DND-41 (cell line): ENCODE results near the gene WDR45.

ENCODE experiments used
- ATAC-seq: fragments of 200-7000 bp; cut with Tn5 transposase; 3 replicates; pipeline ENCODE4 v1.9.1; 2021; ENCODE audit warnings: low read depth; ENCODE audit not compliant: insufficient read depth
- DNase-seq: peaks from one replicate; pipeline ENCODE4 v3.0.0-alpha.2; 2020
- H2AFZ ChIP-seq: 2 replicates; pipeline ENCODE4 v1.6.0; 2012; ENCODE audit warnings: low read depth, low read length
- H3K27ac ChIP-seq: 2 replicates; pipeline ENCODE4 v1.5.1; 2012; ENCODE audit warnings: low read length, inconsistent platforms
- H3K27me3 ChIP-seq: fragments of 200-600 bp; sonication (generic); 2 replicates; pipeline ENCODE4 v1.6.0; 2012; ENCODE audit warnings: low read length, mild to moderate bottlenecking, inconsistent platforms; ENCODE audit not compliant: insufficient read depth, poor library complexity
- H3K36me3 ChIP-seq: 2 replicates; pipeline ENCODE4 v1.5.1; 2012; ENCODE audit warnings: low read length, inconsistent platforms; ENCODE audit not compliant: insufficient read depth
- H3K4me1 ChIP-seq: 2 replicates; pipeline ENCODE4 v1.5.1; 2012; ENCODE audit warnings: mild to moderate bottlenecking, low read length; ENCODE audit not compliant: insufficient read depth
- H3K4me2 ChIP-seq: 2 replicates; pipeline ENCODE4 v1.6.0; 2012; ENCODE audit warnings: mild to moderate bottlenecking, moderate library complexity, low read length, inconsistent platforms; ENCODE audit not compliant: insufficient read depth
- H3K4me3 ChIP-seq, 2 experiments: fragments of 200-600 bp in 1 of 2; shearing (Covaris generic) in 1 of 2; 2 replicates each; pipeline ENCODE4 v1.5.1; 2012 to 2016; ENCODE audit warnings: inconsistent platforms in 2 of 2, low read length in 2 of 2, mild to moderate bottlenecking in 2 of 2, low read depth in 1 of 2, moderate library complexity in 1 of 2
- H3K79me2 ChIP-seq: 2 replicates; pipeline ENCODE4 v1.6.0; 2012; ENCODE audit warnings: low read length, inconsistent platforms; ENCODE audit not compliant: insufficient read depth
- H3K9ac ChIP-seq: 2 replicates; pipeline ENCODE4 v1.6.0; 2012; ENCODE audit warnings: low read depth, mild to moderate bottlenecking, inconsistent platforms, low read length, moderate library complexity
- H3K9me3 ChIP-seq: 2 replicates; pipeline ENCODE4 v1.5.1; 2012; ENCODE audit warnings: low read length, moderate library complexity, mild to moderate bottlenecking, inconsistent platforms; ENCODE audit not compliant: insufficient read depth, severe bottlenecking
- H4K20me1 ChIP-seq: 2 replicates; pipeline ENCODE4 v1.6.0; 2012; ENCODE audit warnings: low read length; ENCODE audit not compliant: insufficient read depth
- CTCF ChIP-seq: IDR thresholded peaks from 2 replicates; pipeline ENCODE4 v1.5.1; 2012; ENCODE audit warnings: borderline replicate concordance, low read length, moderate library complexity, mild to moderate bottlenecking; ENCODE audit not compliant: poor library complexity, severe bottlenecking; ENCODE audit errors: extremely low read depth
- EZH2 ChIP-seq: IDR thresholded peaks from 3 replicates; pipeline ENCODE4 v1.6.1; 2012; ENCODE audit warnings: borderline replicate concordance, low read depth, mild to moderate bottlenecking, moderate library complexity, low read length, inconsistent platforms; ENCODE audit not compliant: severe bottlenecking

Gene WDR45

GRCh38 chrX:49043220-49043986 lies 36.3 kb downstream of the WDR45 start, which contains the start of gene TFE3:
Gene TFE3 (minus strand): TSS chrX:49043357. CDS start chrX:49043226, 131 bp downstream.
- Histone ChIP-seq H3K4me1 (peaks cover 48% of the 10 kb centered on the region), H3K4me3 (peak within 1 kb of the TSS; percentile 56 to 78), H3K4me2 (peak within 1 kb of the TSS; percentile 88), H3K9me3 (no peaks in the 10 kb centered on the region), H3K9ac (peak within 1 kb of the TSS; percentile 83), H4K20me1 (no peaks in the 10 kb centered on the region), H3K27ac (peak within 1 kb of the TSS; percentile 77), H3K36me3 (peaks cover 11% of the 10 kb centered on the region), H2AFZ (peak within 1 kb of the TSS; percentile 65), H3K79me2 (peaks cover 19% of the 10 kb centered on the region), H3K27me3 (no peaks in the 10 kb centered on the region)
- DNase-seq (peak; percentile 98), ATAC-seq (peak; percentile 87)
- TF ChIP-seq EZH2 (no peak), CTCF (peak; percentile 70)

DNA sequence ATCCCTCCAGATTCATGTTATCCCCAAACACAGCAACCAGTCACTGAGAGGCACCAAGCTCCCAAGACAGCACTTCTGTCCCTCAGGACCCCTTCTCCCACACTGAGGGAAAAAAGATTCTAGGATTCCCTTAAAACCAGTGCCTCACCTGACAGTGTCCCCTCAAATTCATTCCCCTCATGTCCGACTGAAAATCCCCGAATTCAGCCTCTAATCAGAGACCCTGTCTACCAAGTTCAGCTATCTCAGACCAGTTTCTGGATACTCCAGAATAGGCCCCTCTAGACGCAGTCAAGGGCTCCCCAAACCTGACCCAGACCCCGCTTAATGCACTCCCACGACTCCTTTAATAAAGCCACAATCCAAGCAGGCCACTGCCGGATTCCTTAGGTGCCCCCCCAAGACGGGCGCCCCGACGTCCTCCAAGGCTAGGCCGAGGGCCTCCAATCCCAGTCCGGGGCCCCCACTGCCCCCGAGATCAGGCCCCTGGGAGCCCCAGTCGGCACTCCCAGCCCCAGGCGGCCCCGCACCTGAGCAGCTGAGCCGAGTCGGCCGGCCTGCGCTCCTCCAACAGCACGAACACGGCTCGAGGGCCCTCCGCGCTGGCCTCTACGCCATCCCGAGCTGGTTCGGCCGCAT lies 37.0 kb downstream of the WDR45 start:
- Histone ChIP-seq H3K4me2 (peak overlapping the region; percentile 88), H3K4me3 (peak overlapping the region; percentile 56 to 78), H3K79me2 (peaks cover 19% of the 10 kb centered on the region), H2AFZ (peak overlapping the region; percentile 60), H3K36me3 (peaks cover 18% of the 10 kb centered on the region), H3K27ac (peak overlapping the region; percentile 77), H3K9ac (peak overlapping the region; percentile 83), H4K20me1 (no peaks in the 10 kb centered on the region), H3K27me3 (no peaks in the 10 kb centered on the region), H3K4me1 (peaks cover 48% of the 10 kb centered on the region), H3K9me3 (no peaks in the 10 kb centered on the region)
- no peak for DNase-seq
- TF ChIP-seq EZH2 (no peak), CTCF (no peak)
- ATAC-seq = peak; percentile 1; the same call in 2 of the 3 replicates

DNA sequence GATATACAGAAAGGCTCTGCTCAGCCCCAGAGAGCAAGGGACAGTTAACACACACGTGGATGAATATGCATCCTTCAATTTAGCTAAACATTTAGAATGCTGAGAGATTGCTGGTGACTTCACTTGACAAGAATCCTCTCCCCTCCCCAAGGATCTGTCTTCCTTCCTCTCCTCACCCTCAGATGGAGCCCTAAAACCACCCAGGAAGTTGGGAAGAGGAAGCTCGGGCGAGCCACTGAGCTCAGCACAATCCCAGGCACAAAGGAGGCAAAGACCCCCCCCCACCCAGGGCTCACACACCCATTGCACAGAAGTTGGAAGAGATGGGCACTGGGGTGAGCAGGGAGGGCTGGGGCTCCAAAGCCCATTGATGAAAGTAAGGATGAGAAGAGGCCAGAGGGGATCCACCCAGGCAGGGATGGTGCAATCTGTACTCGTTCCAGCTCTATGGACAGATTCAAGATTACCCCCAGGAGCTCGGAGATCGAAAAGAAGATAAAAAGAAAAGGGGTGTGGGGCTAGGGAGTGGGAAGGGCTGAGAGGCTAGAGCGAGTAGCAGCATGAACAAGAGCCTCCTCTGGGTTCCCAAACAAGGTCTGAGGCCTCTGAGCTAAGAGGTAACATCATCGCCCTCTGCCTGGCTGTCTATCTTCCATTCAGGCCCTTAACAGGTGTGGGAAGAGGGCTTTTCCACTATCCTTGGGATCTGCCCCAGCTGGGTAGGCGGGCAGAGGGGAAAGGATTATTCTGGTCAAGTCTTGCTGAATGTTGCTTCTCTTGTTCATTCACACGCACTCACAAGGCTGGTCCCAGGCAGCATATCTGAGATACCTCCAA lies 37.7 kb downstream of the WDR45 start:
- H4K20me1 ChIP-seq = no peaks in the 10 kb centered on the region
- H3K9ac ChIP-seq = peak overlapping the region; percentile 83
- no peaks in the 10 kb centered on the region for H3K9me3 ChIP-seq
- TF ChIP-seq CTCF (no peak), EZH2 (no peak)
- peak overlapping the region; percentile 77 for H3K27ac ChIP-seq
- H3K4me3 ChIP-seq = peak overlapping the region; percentile 56 to 78
- no peaks in the 10 kb centered on the region for H3K27me3 ChIP-seq
- peak overlapping the region; percentile 88 for H3K4me2 ChIP-seq
- no peak overlapping the region for H2AFZ ChIP-seq
- no peak for DNase-seq
- peaks cover 19% of the 10 kb centered on the region for H3K79me2 ChIP-seq
- peaks cover 19% of the 10 kb centered on the region for H3K36me3 ChIP-seq
- no peak for ATAC-seq
- peaks cover 48% of the 10 kb centered on the region for H3K4me1 ChIP-seq
